H1 (cell line): ENCODE data around the gene CAMK2G. TPM values are rescaled to one million over a fixed set of nuclear protein-coding genes. Genes with fewer than 3 reads are reported as not detected.

Experiments
- POLR2AphosphoS5 ChIP-seq: IDR thresholded peaks from 2 replicates; pipeline ENCODE4 v1.6.1; 2011; ENCODE audit warnings: low read depth, low read length
- POU5F1 ChIP-seq: IDR thresholded peaks from 2 replicates; pipeline ENCODE4 v1.6.1; 2011; ENCODE audit warnings: low read depth, mild to moderate bottlenecking, low read length, moderate library complexity
- TEAD4 ChIP-seq: IDR thresholded peaks from 2 replicates; pipeline ENCODE4 v1.6.1; 2012; ENCODE audit warnings: low read depth, low read length, inconsistent platforms, mixed read lengths
- polyA plus RNA-seq, 7 experiments: library from polyadenylated mRNA; depleted of rRNA in 3 of 7; stranded (reverse) in 5 of 7; unstranded in 2 of 7; fragments of >200 nt in 5 of 7; fragments of 200-250 nt in 2 of 7; gene quantifications; 1 replicate in 5 of 7; 2 replicates in 1 of 7; 4 replicates in 1 of 7; pipeline versions ENCODE4 v1.2.1 to v1.2.3, GENCODE V29; 2011 to 2013; ENCODE audit warnings: missing spikeins in 2 of 7, mixed read lengths in 2 of 7
- total RNA-seq: library from RNA; stranded (reverse); fragmentation: NEBNext Ultra II Directional; extraction: Animal tissue kit (Norgen Biotek cat#: 25700); gene quantifications from 2 replicates; pipeline ENCODE4 v1.2.1, GENCODE V29; 2021

The CAMK2G gene
- total and polyA plus RNA-seq, 2 of the 8 experiments (the other 6 are each of a cell fraction or from before 2014, with no cell fraction given), result 28.9 to 31.7 TPM

DNA sequence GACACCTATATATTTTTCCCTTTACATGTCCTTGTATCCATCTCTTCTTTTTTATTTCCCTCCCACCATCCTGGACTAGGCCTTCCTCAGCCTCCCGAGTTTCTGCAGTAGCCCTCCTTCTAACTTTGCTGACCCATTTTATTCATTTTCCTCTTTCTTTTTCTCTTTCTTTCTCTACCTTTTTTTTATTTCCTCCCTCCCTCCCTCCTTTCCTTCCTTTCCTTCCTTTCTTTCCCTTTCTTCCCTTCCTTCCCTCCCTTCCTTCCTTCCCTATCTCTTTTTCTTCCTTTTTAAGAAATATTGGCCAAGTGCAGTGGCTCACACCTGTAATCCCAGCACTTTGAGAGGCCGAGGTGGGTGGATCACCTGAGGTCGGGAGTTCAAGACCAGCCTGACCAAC, 9.7 kb upstream of the CAMK2G start (continued):
- TF ChIP-seq POLR2AphosphoS5 (no peak), POU5F1 (no peak), TEAD4 (no peak)
